Brain microvascular endothelial cell (primary cell): ENCODE results near the gene STMN3.
"Not testable (repeated sequence)": the region's sequence is repeated elsewhere in the genome, so short reads cannot be mapped to it uniquely, and the experiment has no call there.

ENCODE experiments used
- DNase-seq: peaks from one replicate; pipeline ENCODE4 v3.0.0-alpha.2; 2020
- H3K27ac ChIP-seq: fragments of 250-450 bp; sonication (Bioruptor Pico); 2 replicates; pipeline ENCODE4 v1.5.1; 2020; ENCODE audit warnings: mild to moderate bottlenecking, moderate library complexity
- H3K27me3 ChIP-seq: fragments of 250-450 bp; sonication (Bioruptor Pico); replicated peaks from 2 replicates; pipeline ENCODE4 v1.5.1; 2020; ENCODE audit warnings: mild to moderate bottlenecking
- H3K36me3 ChIP-seq: fragments of 250-450 bp; sonication (Bioruptor Pico); replicated peaks from 2 replicates; pipeline ENCODE4 v1.5.1; 2020; ENCODE audit warnings: mild to moderate bottlenecking
- H3K4me3 ChIP-seq: 2 replicates; pipeline ENCODE4 v1.5.1; 2011; ENCODE audit warnings: low read depth, mild to moderate bottlenecking, control low read depth, low read length, moderate library complexity
- in situ Hi-C: cut with HindIII; loops from 2 replicates; pipeline ENCODE4 v1.10.0; 2017; ENCODE audit warnings: low sequenced_read_pairs, low pct_ligation_motif_present
- TF ChIP-seq, protein P1 (sequence below): IDR thresholded peaks from 2 replicates; pipeline ENCODE4 v1.5.1; 2011; ENCODE audit warnings: low read depth, mild to moderate bottlenecking, moderate library complexity, low read length, control low read depth, inconsistent platforms; ENCODE audit errors: missing control alignments

Gene STMN3

DNA sequence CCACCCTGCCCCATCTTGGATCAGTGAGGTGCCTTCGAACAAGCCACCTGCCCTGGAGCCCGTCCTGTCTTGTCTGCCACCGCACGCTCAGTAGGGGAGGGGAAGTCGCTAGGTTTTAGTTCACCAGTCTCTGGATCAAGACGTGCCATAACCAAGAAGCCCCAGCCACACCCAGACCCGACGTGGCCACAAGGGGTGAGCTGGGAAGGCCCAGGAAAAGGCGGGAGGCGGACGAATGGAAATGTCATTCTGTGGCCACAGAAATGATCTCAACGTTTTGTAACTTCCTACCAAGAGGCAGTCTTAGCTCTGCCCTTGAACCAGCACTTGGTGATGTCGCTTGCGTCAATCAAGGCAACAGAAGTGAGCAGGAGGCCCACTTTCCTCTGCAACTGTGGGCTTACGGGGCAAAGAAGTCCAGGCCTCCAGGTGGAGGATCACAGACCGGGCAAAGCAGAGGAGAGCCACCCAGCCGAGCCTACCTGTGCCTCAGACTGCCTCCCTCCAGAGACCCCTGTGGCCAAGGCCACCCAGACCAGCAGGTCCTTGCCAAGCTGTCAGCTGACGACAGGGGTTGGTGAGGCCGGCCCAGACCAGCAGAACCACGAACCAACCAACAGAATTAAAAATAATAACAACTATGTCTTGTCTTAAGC is 40.8 kb downstream of the STMN3 start:
- Histone ChIP-seq H3K36me3 (peaks cover 13% of the 10 kb centered on the region), H3K4me3 (no peak overlapping the region), H3K27me3 (no peaks in the 10 kb centered on the region), H3K27ac (no peak overlapping the region)
- in situ Hi-C loops, result no loop called here
- no peak for DNase-seq
- TF ChIP-seq, protein P1, sequence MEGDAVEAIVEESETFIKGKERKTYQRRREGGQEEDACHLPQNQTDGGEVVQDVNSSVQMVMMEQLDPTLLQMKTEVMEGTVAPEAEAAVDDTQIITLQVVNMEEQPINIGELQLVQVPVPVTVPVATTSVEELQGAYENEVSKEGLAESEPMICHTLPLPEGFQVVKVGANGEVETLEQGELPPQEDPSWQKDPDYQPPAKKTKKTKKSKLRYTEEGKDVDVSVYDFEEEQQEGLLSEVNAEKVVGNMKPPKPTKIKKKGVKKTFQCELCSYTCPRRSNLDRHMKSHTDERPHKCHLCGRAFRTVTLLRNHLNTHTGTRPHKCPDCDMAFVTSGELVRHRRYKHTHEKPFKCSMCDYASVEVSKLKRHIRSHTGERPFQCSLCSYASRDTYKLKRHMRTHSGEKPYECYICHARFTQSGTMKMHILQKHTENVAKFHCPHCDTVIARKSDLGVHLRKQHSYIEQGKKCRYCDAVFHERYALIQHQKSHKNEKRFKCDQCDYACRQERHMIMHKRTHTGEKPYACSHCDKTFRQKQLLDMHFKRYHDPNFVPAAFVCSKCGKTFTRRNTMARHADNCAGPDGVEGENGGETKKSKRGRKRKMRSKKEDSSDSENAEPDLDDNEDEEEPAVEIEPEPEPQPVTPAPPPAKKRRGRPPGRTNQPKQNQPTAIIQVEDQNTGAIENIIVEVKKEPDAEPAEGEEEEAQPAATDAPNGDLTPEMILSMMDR, result no peak

DNA sequence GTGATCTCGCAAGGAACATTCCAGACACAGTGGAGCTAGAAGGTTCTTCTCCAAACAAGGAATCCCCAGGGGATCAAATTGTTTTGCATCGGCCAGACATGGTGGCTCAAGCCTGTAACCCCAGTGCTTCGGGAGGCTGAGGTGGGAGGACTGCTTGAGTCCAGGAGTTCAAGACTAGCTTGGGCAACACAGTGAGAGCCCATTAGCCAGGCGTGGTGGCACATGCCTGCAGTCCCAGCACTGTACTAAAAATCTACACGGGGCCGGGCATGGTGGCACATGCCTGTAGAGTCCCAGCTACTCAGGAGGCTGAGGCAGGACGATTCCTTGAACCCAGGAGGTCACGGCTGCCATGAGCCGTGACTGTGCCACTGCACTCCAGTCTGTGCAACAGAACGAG is 41.6 kb downstream of the STMN3 start:
- no peak for DNase-seq
- no peak overlapping the region for H3K27ac ChIP-seq
- no peaks in the 10 kb centered on the region for H3K27me3 ChIP-seq
- H3K4me3 ChIP-seq, result no peak overlapping the region
- H3K36me3 ChIP-seq, result peaks cover 13% of the 10 kb centered on the region
- TF ChIP-seq, protein P1, result no peak
- in situ Hi-C loops, result no loop called here

DNA sequence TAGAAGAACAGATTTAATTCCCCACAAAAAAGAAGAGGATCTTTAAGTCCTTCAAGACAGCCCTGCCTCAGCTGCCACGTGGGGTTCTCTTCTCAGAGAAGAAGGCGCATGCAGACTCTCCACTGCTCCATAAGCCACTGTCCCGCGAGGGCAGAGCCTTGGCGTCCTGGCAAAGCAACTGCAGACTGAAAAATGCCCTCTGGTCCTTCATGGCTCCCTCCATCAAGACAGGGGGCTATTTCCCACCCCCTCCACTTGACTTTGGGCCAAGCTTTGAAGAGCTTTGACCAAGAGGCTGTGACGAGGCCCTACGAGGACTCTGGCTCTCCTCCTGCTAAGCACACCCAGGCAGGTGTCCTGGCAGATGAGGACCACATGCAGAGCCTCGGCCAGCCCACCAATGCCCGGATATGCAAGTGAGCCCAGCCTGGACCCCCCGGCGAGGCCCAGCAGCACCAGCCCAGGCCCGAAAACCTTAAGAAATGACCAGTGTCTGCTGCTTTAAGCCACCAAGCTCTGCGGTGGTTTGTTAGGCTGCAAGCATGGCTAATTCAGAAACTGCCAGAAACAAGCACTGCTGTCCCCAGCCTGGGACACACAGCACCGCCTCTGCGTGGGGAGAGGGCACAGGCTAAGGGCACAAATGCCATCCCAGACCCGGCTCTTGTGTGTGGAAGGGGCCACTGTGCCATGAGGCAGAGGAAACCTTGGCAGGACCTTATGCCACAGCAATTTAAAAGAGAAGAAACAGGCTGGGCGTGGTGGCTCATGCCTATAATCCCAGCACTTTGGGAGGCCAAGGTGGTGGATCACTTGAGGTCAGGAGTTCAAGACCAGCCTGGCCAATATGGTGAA is 42.4 kb downstream of the STMN3 start:
- in situ Hi-C loops, result no loop called here
- peaks cover 7% of the 10 kb centered on the region for H3K36me3 ChIP-seq
- DNase-seq, result no peak
- TF ChIP-seq, protein P1, result no peak
- H3K27ac ChIP-seq, result no peak overlapping the region
- no peak overlapping the region for H3K4me3 ChIP-seq
- H3K27me3 ChIP-seq, result no peaks in the 10 kb centered on the region

DNA sequence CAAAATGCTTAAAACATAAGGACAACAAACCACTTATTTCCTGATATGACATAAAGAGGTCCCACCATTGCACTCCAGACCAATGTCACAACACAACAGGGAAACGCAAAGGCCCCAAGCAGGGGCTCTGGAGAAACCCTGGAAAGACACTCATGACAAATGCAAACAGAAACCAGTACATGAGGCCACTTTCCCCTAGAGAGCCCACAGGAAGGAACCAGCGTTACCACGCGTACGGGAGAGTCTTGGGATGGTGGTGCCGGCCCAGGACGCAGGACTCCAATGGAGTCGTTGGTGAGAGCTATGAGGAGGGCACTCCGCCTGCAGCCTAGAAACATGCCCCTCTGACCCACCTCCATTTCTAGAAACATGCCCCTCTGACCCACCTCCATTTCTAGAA is 46.5 kb downstream of the STMN3 start:
- Histone ChIP-seq H3K4me3 (no peak overlapping the region), H3K27me3 (no peaks in the 10 kb centered on the region), H3K36me3 (peaks cover 11% of the 10 kb centered on the region), H3K27ac (no peak overlapping the region)
- no peak for DNase-seq
- in situ Hi-C loops, result no loop called here
- TF ChIP-seq, protein P1, result no peak

DNA sequence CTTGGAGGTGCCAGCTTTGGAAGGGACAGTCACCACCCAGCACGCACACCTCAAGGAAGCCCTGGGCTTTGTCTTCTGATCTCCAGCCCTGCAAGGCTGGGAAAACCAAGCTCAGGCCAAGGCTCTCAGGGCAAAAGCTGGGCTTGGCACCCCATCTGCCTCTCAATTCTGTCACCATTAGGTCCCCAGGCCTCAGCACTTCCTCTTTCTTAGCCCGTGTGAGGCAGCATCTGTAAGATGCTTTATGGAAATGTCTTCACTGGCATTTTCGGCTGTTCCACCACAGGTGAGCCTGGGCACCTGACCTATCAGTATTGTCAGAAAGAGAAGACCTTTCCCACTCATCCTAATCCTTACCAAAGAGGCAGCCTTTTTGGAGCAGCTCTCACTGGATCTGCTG is 50.9 kb downstream of the STMN3 start:
- Histone ChIP-seq H3K27ac (no peak overlapping the region), H3K4me3 (no peak overlapping the region), H3K27me3 (no peaks in the 10 kb centered on the region), H3K36me3 (peaks cover 24% of the 10 kb centered on the region)
- TF ChIP-seq, protein P1, result no peak
- in situ Hi-C loops, result no loop called here
- DNase-seq, result no peak

GRCh38 chr20:63601679-63602078 is 51.5 kb downstream of the STMN3 start:
- H3K27me3 ChIP-seq, DNase-seq, H3K4me3 ChIP-seq, H3K27ac ChIP-seq, in situ Hi-C loops: not testable (repeated sequence)
- H3K36me3 ChIP-seq, result peaks cover 25% of the 10 kb centered on the region
